Vagina (tissue), 2 donors: ENCODE data around the gene SMG6.

Experiments used
- CTCF ChIP-seq, 3 experiments: fragments of 450-650 bp in 2 of 3; fragments of 200-600 bp in 1 of 3; sonication (generic) in 1 of 3; IDR thresholded peaks; one replicate each; pipeline ENCODE4 v1.5.1; 2017 to 2019; ENCODE audit warnings: antibody characterized with exemption in 3 of 3, mild to moderate bottlenecking in 2 of 3, moderate library complexity in 2 of 3
- POLR2A ChIP-seq, 2 donors: fragments of 450-650 bp; IDR thresholded peaks; one replicate each; pipeline ENCODE4 v1.6.1; 2017; ENCODE audit warnings: antibody characterized with exemption in 2 of 2, mild to moderate bottlenecking in 2 of 2, moderate library complexity in 2 of 2
- POLR2AphosphoS5 ChIP-seq, 2 donors: sonication (generic); formaldehyde crosslinking; IDR thresholded peaks; one replicate each; pipeline ENCODE4 v1.9.0; 2017; ENCODE audit warnings: antibody characterized with exemption in 2 of 2, mild to moderate bottlenecking in 2 of 2, low read depth in 1 of 2; ENCODE audit not compliant: insufficient read depth in 1 of 2

DNA sequence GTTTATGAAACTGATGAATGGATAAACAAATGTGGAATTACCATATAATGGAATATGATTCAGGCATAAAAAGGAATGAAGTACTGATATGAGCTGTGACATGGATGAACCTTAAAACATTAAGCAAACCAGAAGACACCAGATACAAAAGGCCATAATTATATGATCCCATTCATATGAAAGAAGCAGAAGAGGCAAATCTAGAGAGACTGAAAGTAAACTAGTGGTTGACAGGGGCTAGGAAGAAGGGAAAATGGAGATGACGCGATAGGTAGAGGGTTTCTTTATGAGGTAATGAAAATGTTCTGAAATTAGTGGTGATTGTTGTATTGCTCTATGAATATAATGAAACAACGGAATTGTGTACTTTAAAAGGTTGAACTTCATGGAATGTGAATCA lies 160.3 kb downstream of the SMG6 start:
- no peak for TF ChIP-seq POLR2A (IDR thresholded peaks at IDR 0.05)
- TF ChIP-seq CTCF (IDR thresholded peaks at IDR 0.05): no peak
- TF ChIP-seq POLR2AphosphoS5 (IDR thresholded peaks at IDR 0.05; ENCODE audit: insufficient read depth in 1 of 2, low read depth in 1 of 2): no peak
